NB4 (cell line): ENCODE results near the gene PVR.
A peak's percentile ranks its signal among the peaks of the same experiment; 100 is the strongest.
"Not testable (repeated sequence)": the region's sequence is repeated elsewhere in the genome, so short reads cannot be mapped to it uniquely, and the experiment has no call there.

Experiments used
- DNase-seq: peaks from one replicate; pipeline ENCODE4 v3.0.0; 2010; ENCODE audit warnings: low read depth
- H3K4me3 ChIP-seq: one replicate; pipeline ENCODE4 v1.5.1; 2011; ENCODE audit warnings: mild to moderate bottlenecking, low read depth, low read length, moderate library complexity
- MYC ChIP-seq: IDR thresholded peaks from 2 replicates; pipeline ENCODE4 v1.6.1; 2011; ENCODE audit warnings: low read depth, low read length
- POLR2A ChIP-seq: IDR thresholded peaks from 2 replicates; pipeline ENCODE4 v1.6.1; 2011; ENCODE audit warnings: mild to moderate bottlenecking; ENCODE audit not compliant: insufficient read length; ENCODE audit errors: extremely low read depth
- TF ChIP-seq, protein P1 (sequence below): IDR thresholded peaks from 2 replicates; pipeline ENCODE4 v1.6.1; 2011; ENCODE audit warnings: low read depth, low read length
- TF ChIP-seq, protein P2 (sequence below): IDR thresholded peaks from one replicate; pipeline ENCODE4 v1.5.1; 2012; ENCODE audit warnings: low read depth, low read length

The PVR gene

DNA sequence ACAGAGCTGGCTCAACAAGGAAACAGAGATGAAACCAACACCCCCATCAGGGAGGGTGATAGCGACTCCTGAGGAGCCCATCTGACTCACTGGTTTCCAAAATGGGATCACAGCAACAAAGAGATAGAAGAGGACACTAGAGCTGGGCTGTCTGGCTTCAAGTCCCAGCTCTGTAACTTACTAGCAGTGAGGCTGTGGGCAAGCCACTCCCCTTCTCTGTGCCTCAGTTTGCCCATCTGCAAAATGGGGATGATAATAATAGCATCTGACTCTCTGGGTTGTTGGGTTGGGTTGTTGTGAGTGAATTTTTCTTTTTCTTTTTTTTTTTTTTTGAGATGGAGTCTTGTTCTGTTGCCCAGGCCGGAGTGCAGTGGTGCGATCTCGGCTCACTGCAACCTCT is 16.1 kb upstream of the PVR start:
- H3K4me3 ChIP-seq = no peak overlapping the region
- DNase-seq = no peak
- TF ChIP-seq MYC = no peak

DNA sequence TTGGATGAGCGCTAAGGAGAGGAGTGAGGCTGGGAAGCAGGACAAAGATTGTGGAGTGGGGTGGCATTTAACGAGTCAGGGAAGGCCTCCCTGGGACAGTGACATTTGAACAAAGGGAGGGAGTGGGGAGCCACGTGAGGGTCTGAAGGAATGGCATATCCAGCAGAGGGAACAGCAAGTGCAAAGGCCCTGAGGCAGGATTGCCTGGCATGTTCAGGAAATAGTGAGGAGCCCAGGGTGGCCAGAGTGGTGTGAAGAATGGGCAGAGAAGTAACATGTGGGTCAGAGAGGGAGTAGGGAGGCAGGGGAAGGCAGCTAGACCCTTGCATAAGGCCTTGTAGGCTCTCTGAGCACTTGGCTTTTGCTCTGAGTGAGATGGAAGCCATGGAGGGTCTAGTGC is 14.9 kb upstream of the PVR start:
- DNase-seq = no peak
- no peak overlapping the region for H3K4me3 ChIP-seq

DNA sequence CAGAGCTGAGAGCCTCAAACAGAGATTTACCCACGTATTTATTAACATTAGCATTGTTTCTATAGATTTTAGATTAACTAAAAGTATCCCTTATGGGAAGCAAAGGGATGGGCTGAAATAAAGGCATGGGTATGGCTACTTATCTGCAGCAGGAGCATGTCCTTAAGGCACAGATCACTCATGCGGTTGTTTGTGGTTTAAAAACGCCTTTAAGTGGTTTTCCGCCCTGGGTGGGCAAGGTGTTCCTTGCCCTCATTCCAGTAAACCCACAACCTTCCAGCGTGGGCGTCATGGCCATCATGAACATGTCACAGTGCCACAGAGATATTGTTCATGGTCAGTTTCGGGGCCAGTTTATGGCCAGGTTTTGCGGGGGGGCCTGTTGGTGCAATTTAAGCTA is 12.1 kb upstream of the PVR start:
- DNase-seq, H3K4me3 ChIP-seq: not testable (repeated sequence)

More for the DNA sequence above, 14.9 kb upstream of the PVR start:
- TF ChIP-seq, protein P1, sequence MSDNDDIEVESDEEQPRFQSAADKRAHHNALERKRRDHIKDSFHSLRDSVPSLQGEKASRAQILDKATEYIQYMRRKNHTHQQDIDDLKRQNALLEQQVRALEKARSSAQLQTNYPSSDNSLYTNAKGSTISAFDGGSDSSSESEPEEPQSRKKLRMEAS = no peak
- TF ChIP-seq, protein P2, sequence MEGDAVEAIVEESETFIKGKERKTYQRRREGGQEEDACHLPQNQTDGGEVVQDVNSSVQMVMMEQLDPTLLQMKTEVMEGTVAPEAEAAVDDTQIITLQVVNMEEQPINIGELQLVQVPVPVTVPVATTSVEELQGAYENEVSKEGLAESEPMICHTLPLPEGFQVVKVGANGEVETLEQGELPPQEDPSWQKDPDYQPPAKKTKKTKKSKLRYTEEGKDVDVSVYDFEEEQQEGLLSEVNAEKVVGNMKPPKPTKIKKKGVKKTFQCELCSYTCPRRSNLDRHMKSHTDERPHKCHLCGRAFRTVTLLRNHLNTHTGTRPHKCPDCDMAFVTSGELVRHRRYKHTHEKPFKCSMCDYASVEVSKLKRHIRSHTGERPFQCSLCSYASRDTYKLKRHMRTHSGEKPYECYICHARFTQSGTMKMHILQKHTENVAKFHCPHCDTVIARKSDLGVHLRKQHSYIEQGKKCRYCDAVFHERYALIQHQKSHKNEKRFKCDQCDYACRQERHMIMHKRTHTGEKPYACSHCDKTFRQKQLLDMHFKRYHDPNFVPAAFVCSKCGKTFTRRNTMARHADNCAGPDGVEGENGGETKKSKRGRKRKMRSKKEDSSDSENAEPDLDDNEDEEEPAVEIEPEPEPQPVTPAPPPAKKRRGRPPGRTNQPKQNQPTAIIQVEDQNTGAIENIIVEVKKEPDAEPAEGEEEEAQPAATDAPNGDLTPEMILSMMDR = no peak
- TF ChIP-seq POLR2A (no peak), MYC (no peak)

DNA sequence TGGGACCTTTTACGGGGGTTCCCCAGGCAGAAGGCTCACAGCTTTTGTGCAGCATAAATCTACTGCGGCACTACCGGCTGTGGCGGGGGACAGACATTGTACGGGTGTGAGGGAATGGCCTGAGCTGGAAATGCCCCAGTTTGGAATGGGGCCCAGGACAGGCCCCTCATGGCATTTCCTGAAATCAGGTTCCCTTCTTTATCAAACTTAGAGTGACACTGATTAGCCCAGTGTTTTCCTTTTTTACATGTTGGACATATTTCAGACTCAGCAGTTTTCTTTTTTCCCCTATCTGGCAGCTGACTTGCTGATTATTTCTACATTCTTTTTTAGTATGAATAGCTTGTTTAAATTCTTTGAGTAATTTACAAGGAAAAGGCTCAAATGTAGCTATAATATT is 9.7 kb upstream of the PVR start:
- not testable (repeated sequence) for DNase-seq, H3K4me3 ChIP-seq

DNA sequence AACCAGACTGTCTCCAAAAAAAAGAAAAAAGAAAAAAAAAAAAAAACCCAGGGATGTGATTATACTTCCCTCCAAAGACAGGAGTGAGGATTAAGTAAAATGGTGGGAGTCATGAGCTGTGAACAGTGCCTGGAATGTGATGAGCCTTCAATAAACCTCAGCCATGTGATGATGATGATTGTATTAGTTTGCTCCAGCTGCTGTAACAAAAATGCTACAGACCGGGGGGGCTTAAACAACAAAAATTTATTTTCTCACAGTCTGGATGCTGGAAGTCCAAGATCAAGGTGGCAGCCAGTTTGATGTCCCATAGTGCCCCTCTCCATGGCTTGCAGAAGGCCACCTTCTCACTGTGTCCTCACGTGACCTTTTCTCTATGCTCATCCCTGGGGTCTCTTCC is 8.9 kb upstream of the PVR start:
- H3K4me3 ChIP-seq = no peak overlapping the region
- DNase-seq = no peak
- TF ChIP-seq POLR2A = no peak
- no peak for TF ChIP-seq MYC
- TF ChIP-seq, protein P1 = no peak
- TF ChIP-seq, protein P2 = no peak

DNA sequence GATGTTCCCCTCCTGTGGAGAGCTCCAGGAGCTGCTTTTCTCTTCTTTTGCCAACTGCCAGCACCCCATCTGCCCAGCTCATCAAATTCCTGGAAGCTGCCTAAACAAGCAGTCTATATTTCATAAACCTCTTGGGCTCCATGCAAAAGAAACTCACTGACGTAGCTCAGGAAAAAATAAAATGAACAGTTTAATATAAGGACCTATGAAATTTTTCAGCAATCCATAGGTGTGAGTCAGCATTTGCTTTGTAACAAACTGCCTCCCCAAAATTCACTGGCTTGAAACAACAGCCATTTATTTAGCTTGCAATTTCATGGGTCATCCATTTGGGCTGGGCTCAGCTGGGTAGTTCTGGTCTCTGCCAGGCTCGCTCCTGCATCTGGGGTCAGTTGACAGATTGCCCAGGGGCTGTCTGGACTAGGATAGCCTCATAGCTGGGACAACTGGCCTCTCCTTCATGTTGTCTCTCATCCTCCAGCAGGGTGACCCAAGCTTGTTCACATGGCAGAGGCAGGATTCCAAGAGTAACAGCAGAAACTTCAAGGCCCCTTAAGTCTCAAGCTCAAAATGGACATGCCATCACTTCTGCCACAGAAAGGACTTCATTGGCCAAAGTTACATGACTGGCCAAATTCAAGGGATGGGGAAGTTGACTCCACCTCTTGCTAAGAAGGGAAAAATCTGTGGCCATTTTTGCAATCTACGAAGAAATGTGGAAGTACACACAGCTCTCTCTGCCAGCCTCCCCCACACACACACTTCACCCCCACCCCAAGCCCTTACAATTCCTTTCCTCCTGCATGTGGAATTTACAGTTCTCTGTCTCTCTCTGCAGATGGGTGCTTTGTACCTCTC is 7.9 kb upstream of the PVR start:
- TF ChIP-seq, protein P2 = no peak
- TF ChIP-seq MYC (no peak), POLR2A (no peak)
- TF ChIP-seq, protein P1 = no peak
- DNase-seq = peak; percentile 80
- H3K4me3 ChIP-seq = no peak overlapping the region

DNA sequence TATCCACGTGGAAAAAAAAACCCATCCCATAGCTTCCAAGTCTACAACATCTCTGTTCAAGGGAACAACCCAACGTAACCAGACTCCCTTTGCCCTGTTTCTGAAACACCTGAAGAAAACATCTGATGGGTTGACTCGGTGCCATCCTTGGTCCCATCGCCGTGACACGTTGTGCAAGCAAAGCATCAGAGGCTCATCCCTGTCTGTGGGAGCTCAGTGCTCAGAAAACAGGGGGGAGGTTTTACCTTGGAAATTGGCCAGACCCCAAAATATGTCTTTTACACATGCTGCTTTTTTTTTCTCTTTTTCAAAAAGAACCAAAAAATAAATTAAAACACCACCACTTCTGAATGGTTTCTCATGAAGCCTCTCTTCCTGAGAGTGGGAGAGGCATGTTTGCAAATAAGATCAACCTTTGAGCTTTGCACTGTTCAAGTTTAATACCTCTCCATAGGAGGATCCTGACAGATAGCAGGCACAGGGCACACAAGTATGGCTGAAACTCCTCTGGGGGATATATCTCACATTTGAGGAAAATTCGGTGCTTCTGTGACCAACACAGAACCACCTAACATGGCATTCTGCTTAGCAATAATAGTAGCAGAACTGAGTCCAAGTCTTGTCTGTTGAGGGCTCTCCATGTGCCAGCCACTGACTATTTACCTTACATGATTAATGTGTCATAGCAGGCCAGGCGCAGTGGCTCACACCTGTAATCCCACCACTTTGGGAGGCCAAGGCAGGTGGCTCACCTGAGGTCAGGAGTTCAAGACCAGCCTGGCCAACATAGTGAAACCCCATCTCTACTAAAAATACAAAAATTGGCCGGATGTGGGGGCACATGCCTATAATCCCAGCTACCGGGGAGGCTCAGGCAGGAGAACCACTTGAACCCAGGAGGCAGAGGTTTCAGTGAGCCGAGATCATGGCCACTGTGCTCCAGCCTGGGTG is 7.0 kb upstream of the PVR start:
- TF ChIP-seq, protein P2 = no peak
- TF ChIP-seq, protein P1 = no peak
- no peak for TF ChIP-seq MYC
- TF ChIP-seq POLR2A = no peak
- H3K4me3 ChIP-seq = no peak overlapping the region
- DNase-seq = no peak
